HG02870 (cell line): Measurements from ENCODE around the gene RIMKLB.
"Not testable (repeated sequence)": the region's sequence is repeated elsewhere in the genome, so short reads cannot be mapped to it uniquely, and the experiment has no call there.

Source experiments
- ATAC-seq: cut with Tn5 transposase; IDR thresholded peaks from one replicate; pipeline ENCODE4 v1.9.1; 2021; ENCODE audit warnings: mild to moderate bottlenecking, moderate library complexity; ENCODE audit not compliant: unreplicated experiment

Gene RIMKLB

DNA sequence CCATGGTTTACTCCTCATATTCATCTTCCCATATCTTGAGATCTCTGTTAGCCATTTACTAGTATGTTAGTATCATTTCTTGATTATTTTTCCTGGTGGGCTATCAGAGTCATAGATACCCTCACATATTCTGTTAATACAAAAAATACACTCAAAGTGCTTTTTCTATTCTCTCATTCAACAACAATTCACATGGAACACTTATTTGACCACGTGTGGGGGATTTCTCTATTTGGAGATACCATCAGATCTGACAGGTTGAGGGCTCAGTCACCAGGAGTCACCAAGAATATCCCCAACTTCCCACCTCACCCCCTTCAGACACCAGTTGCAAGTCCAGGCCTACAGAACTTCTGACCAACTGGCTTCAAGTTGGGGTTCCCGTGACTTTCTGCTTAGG lies 72.7 kb downstream of the RIMKLB start:
- ATAC-seq = no peak

DNA sequence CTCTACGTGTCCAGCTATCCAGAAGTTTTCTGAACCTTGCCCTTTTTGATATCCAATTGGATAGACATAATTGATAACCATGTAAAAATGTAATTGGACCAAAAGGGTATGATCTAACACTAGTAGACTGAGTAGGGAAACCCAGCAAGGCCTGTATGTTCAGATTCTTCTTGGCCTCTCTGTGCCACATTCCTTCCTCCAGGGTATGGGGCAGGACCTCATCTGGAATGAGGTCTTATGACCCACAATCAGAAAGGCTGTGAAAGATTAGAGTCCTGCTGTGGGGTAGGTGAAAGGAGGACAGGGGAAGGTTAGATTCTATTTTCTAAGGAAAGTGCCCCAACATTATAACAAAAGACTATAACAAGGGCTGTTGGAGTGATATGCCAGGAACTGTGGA lies 73.3 kb downstream of the RIMKLB start:
- no peak for ATAC-seq

DNA sequence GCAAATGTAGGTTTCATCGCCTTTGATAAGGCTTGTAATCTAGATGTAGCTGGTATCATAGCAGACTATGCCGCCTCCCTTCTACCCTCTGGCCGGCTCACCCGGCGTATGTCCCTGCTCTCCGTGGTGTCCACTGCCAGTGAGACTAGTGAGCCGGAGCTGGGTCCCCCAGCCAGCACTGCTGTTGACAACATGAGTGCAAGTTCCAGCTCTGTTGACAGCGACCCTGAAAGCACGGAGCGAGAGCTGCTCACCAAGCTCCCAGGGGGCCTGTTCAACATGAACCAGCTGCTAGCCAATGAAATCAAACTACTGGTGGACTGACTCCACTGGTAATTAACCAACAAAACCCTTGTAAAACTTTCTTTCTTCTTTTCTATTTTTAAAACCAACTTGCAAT lies 75.7 kb downstream of the RIMKLB start:
- no peak for ATAC-seq

DNA sequence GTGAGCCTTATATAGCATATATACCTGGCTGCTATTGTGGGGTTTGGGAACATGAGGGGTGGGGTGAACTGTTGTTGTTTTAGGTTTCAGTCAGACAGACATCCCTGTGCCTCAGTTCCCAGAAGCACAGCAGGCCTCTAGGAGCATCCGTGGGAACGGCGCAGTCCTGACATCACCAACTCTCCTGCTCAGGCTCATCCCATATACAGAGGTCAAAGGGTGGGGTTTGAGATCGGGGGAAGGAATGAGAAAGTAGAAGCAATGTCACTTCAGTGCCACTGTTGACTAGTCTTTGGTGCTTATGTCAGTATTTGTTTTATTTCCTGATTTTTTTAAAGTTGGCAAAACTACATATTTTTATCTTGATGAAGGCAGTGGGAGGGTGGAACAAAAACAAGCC lies 81.5 kb downstream of the RIMKLB start:
- ATAC-seq = no peak

DNA sequence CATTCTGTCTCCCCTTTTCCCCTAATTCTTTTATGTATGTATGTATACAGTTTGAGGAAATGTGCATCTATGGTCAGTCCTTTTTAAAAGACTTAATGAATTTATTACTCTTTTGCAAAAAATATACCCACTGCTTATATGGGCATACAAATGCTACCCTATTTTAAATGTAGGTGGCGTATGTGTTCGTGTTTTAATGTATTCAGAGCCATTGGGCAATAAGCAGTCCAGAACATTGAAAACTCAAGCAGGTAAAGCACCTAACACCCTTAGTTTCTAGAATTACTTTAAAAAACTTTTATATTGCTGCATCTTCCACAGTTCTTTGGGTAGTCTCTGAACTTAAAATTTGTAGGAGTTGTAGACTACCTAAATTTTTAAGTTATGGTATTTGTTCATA lies 82.1 kb downstream of the RIMKLB start:
- ATAC-seq = no peak

DNA sequence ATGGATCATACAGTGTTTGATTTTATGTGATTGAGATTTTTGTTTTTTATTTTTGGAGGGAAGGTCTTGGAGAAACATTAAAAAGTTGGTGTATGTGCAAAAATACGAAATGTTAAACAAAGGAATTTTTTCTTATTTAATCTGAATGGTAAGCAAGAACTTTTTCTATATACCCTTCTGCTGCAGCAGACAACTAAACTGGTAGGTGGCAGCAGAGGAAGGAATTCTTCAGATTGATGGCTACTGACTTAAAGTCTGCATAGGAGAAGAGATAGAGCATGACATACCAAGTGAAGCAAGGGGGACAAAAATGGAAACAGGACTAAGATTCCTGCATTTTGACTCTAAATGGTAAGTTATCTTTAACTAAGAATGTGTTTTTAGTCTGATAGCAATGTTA lies 82.6 kb downstream of the RIMKLB start:
- no peak for ATAC-seq

DNA sequence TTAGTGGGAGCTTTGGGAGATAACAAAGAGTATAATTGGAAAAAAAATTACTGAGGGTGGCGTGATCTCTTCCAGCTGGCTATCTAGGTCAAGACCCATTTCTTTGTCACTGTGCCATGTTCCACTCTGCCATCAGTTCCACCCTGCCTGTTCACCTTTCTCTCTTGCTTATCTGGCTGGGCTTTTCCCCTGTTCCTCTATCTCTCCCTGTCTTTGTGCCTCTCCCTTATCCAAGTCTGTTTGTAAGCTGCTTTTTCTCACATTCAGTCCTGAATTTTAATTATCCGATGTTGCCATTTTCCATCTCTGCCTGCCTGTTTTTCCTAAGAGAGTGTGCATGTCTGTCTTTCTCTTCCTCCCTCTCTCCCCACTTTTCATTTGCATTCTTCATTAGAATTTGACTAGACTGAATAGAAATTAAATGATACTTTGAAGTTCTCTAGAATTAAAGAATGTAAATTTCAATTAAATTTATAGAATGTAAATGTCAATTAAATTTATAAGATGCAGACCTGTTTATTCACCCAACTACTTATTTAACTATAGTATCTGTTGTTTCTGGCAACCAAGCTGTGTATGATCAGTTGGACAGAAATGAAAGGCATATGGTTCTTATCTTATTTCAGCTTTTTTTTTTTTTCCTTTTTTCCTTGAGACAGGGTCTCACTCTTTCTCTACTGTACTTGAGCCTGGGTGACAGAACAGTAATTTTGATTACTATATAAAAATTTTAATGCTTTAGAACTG lies 83.8 kb downstream of the RIMKLB start:
- ATAC-seq = no peak

DNA sequence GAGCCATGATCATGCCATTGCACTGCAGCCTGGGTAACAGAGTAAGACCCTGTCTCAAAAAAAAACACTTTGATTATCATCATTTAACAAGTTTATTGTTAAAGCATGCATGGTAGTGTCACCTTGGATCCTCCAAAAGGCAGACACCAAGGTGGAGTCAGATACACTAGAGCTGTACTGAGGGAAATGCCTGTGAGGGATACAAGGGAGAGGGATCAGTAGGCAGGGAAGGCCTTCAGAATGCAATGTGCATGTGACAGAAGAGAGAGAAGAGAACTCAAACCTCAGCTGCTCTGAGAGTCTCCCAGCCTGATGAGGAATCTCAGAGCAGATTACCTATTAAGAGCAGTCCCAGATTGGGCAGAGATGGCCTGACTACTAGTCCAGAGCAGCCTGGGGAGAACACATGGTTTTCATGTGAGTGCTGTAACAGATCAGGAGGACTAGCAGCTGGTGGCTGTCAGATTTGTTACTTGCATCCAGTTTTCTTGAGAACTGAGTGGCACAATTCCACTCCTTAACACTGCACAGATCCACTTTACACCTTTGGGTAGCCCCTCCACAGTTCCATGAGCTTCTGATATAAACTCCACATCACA lies 86.6 kb downstream of the RIMKLB start:
- ATAC-seq = no peak

DNA sequence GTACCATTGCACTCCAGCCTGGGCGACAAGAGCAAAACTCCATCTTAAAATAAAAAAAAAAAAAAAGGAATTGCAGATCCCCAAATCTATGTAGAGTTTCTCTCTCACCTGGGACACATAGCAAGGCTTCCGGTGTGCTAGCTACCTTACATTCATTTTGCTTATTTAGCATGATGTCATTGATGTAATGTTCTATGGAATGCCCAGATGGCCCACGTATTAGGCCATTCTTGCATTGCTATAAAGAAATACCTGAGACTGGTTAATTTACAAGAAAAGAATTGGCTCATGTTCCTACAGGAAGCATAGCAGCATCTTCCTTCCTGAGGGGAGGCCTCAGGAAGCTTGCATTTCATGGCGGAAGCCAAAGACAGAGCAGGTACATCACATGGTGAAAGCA lies 87.7 kb downstream of the RIMKLB start:
- no peak for ATAC-seq

DNA sequence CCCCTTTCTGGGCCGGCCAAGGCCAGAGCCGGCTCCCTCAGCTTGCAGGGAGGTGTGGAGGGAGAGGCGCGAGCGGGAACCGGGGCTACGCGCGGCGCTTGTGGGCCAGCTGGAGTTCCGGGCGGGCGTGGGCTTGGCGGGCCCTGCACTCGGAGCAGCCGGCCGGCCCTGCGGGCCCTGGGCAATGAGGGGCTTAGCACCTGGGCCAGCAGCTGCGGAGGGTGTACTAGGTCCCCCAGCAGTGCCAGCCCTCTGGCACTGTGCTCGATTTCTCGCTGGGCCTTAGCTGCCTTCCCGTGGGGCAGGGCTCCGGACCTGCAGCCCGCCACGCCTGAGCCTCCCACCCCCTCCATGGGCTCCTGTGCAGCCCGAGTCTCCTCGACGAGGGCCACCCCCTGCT lies 89.4 kb downstream of the RIMKLB start:
- ATAC-seq = not testable (repeated sequence)

DNA sequence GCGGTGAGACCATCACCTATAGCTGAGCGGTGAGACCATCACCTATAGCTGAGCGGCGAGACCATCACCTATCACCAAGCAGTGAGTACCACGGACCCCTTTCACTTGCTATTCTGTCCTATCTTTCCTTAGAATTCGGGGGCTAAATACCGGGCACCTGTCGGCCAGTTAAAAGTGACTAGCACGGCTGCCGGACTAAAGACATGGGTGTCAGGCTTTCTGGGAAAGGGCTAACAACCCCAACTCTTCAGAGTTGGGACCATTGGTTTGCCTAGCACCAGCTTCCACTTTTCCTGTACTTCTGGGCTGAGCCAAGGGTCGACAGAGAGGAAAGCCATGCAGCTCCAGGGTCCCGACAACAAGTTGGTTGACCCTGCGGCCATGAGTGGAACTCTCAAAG lies 90.9 kb downstream of the RIMKLB start:
- ATAC-seq = not testable (repeated sequence)

DNA sequence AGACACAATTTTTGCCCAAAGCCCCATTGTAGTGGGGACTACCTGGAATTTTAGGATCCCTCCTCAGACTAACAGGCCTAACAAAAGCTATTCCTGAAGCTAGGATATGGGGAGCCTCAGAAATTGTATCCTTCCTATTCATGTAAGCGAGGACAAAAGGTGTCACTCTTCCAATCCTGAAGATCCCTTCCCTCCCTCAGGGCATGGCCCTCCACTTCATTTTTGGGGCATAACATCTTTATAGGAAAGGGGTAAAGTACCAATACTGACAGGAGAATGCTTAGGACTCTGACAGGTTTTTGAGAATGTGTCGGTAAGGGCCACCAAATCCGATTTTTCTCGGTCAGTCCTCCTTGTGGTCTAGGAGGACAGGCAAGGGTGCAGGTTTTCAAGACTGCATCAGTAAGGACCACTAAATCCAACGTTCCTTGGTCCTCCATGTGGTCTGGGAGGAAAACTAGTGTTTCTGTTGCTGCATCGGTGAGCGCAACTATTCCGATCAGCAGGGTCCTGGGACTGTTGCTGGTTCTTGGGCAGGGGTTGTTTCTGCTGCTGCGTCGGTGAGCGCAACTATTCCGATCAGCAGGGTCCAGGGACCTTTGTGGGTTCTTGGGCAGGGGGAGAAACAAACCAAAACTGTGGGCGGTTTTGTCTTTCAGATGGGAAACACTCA lies 91.7 kb downstream of the RIMKLB start:
- ATAC-seq = not testable (repeated sequence)

DNA sequence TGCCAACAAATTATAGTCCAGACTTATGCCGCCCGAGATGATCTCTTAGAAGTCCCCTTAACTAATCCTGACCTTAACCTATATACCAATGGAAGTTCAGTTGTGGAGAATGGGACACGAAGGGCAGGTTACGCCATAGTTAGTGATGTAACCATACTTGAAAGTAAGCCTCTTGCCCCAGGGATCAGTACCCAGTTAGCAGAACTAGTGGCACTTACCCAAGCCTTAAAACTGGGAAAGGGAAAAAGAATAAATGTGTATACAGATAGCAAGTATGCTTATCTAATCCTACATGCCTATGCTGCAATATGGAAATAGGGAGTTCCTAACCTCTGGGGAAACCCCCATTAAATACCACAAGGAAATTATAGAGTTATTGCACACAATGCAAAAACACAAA lies 95.4 kb downstream of the RIMKLB start:
- not testable (repeated sequence) for ATAC-seq

DNA sequence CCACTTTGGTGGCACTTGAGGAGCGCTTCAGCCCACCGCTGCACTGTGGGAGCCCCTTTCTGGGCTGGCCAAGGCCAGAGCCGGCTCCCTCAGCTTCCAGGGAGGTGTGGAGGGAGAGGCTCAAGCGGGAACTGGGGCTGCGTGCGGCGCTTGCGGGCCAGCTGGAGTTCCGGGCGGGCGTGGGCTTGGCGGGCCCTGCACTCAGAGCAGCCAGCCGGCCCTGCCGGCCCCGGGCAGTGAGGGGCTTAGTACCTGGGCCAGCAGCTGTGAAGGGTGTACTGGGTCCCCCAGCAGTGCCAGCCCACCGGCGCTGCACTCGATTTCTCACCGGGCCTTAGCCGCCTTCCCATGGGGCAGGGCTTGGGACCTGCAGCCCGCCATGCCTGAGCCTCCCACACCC lies 96.8 kb downstream of the RIMKLB start:
- ATAC-seq = not testable (repeated sequence)

DNA sequence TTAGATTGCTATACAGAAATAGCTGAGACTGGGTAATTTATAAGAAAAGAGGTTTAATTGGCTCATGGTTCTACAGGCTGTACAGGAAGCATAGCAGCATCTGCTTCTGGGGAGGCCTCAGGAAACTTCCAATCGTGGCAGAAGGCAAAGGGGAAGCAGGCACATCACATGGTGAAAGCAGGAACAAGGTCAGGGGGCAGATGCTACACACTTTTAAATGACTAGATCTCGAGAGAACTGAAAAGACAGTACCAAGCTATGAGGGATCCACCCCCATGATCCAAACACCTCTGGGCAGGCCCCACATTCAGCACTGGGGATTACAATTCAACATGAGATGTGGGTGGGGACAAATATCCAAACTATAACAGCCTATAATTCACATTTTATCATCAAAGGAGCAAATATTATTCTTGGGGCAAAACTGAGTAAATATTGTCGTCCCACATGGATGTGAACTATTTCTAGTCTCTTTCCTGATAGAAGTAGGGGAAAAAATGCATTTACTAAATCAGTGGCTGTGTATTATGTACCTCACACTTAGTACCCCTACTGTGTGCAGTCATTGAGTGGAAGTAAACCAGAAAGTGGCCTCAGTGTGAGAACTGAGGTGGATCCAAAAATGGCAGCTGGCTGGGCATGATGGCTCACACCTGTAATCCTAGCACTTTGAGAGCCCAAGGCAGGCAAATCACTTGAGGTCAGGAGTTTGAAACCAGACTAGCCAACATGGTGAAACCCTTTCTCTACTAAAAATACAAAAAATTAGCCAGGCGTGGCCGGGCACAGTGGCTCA lies 99.2 kb downstream of the RIMKLB start:
- ATAC-seq = no peak

DNA sequence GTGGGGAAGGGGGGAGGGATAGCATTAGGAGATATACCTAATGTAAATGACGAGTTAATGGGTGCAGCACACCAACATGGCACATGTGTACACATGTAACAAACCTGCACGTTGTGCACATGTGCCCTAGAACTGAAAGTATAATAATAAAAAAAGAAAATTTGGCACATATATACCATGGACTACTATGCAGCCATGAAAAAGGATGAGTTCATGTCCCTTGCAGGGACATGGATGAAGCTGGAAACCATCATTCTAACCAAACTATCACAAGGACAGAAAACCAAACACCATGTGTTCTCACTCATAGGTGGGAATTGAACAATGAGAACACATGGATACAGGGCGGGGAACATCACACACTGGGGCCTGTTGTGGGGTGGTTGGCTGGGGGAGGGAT lies 103.4 kb downstream of the RIMKLB start:
- not testable (repeated sequence) for ATAC-seq

DNA sequence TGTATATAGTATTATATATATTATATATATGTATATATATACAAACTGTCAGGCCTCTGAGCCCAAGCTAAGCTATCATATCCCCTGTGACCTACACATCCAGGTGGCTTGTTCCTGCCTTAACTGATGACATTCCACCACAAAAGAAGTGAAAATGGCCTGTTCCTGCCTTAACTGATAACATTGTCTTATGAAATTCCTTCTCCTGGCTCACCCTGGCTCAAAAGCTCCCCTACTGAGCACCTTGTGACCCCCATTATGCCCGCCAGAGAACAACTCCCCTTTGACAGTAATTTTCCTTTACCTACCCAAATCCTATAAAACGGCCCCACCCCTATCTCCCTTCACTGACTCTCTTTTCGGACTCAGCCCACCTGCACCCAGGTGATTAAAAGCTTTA lies 107.0 kb downstream of the RIMKLB start:
- not testable (repeated sequence) for ATAC-seq

DNA sequence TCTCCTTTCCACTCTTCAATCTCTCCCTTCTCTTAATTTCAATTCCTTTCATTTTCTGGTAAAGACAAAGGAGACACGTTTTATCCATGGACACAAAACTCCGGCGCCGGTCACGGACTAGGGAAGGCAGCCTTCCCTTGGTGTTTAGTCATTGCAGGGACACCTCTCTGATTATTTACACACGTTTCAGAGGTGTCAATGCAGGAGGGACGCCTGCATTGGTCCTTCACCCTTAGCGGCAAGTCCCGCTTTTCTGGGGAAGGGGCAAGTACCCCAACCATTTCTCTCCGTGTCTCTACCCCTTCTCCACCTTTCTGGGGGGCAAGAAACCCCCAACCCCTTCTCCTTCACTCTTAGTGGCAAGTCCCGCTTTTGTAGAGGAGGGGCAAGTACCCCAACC lies 107.7 kb downstream of the RIMKLB start:
- ATAC-seq = not testable (repeated sequence)

DNA sequence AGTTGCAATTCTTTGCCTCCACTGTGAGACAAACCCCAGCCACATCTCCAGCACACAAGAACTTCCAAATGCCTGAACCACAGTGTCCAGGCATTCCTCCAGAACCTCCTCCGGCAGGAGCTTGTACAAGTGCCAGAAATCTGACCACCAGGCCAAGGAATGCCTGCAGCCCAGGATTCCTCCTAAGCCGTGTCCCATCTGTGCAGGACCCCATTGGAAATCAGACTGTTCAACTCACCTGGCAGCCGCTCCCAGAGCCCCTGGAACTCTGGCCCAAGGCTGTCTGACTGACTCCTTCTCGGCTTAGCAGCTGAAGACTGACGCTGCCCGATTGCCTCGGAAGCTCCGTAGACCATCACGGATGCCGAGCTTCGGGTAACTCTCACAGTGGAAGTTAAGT lies 109.3 kb downstream of the RIMKLB start:
- ATAC-seq = not testable (repeated sequence)

DNA sequence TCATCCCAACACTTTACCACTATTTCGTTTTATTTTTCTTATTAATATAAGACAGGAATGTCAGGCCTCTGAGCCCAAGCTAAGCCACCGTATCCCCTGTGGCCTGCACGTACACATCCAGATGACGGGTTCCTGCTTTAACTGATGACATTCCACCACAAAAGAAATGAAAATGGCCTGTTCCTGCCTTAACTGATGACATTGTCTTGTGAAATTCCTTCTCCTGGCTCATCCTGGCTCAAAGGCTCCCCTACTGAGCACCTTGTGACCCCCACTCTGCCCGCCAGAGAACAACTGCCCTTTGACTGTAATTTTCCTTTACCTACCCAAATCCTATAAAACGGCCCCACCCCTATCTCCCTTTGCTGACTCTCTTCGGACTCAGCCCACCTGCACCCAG lies 112.3 kb downstream of the RIMKLB start:
- ATAC-seq = not testable (repeated sequence)

DNA sequence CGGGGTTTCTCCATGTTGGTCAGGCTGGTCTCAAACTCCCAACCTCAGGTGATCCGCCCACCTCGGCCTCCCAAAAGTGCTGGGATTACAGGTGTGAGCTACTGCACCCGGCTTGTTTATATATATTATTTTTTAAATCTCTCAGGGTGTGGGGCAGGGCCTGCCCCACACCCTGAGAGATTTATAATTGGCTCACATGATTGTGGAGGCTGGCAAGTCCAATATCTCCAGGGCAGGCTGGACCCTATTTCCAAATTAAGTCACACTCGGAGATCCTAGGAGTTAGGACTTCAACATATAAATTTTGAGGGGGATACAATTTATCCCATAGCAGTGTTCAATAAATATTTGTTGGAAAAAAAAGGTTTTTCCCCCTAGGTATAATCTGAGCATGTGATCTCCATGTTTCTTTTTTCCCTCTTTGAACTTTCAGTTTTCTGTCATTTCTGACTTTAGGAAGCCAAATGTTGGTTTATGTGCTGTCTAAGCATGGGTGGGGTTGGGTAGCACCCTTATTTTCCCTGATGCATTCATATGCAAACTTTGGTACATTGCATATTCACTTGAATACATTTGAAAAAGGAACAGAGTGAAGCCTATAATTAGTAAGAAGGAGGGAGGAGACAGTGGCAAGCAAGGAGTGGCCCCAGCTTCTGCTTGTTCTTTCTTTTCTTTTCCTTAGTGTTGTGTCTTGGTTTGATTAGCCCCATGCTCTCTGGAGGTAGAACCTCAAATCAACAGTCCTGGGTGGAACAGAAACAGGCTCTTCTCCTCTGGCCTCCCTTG lies 116.0 kb downstream of the RIMKLB start:
- no peak for ATAC-seq
